Osteocyte (in vitro differentiated cells): Measurements from ENCODE around the gene RBP2. TPM values are rescaled to one million over a fixed set of nuclear protein-coding genes. Genes with fewer than 3 reads are reported as not detected.

Experiments
- DNase-seq: peaks from one replicate; pipeline ENCODE4 v3.0.0; 2021; ENCODE audit warnings: mixed read lengths; ENCODE audit not compliant: unreplicated experiment; ENCODE audit errors: extremely low spot score
- H3K27ac Mint-ChIP-seq: one replicate; pipeline ENCODE4 v1.8.0; 2021; ENCODE audit warnings: mild to moderate bottlenecking, mixed read lengths; ENCODE audit not compliant: unreplicated experiment
- H3K27me3 Mint-ChIP-seq: one replicate; pipeline ENCODE4 v1.8.0; 2021; ENCODE audit warnings: mixed read lengths; ENCODE audit not compliant: unreplicated experiment
- H3K36me3 Mint-ChIP-seq: one replicate; pipeline ENCODE4 v1.8.0; 2021; ENCODE audit warnings: mixed read lengths; ENCODE audit not compliant: unreplicated experiment
- H3K4me1 Mint-ChIP-seq: one replicate; pipeline ENCODE4 v1.8.0; 2021; ENCODE audit warnings: mixed read lengths; ENCODE audit not compliant: unreplicated experiment
- H3K4me3 Mint-ChIP-seq: one replicate; pipeline ENCODE4 v1.8.0; 2021; ENCODE audit warnings: mild to moderate bottlenecking, moderate library complexity, mixed read lengths; ENCODE audit not compliant: unreplicated experiment
- H3K9me3 Mint-ChIP-seq: one replicate; pipeline ENCODE4 v1.8.0; 2021; ENCODE audit warnings: mixed read lengths; ENCODE audit not compliant: unreplicated experiment
- CTCF ChIP-seq: fragments of 200-600 bp; sonication (generic); IDR thresholded peaks from 2 replicates; pipeline ENCODE4 v1.5.0; 2021; ENCODE audit warnings: antibody characterized with exemption, mild to moderate bottlenecking, moderate library complexity
- total RNA-seq: library from RNA; stranded (reverse); gene quantifications from 2 replicates; pipeline ENCODE4 v1.2.1, GENCODE V29; 2021

Gene RBP2
- total RNA-seq, 1 donor from 2014 or later, result not detected

- TF ChIP-seq CTCF, result no peak
- Mint-ChIP-seq H3K4me3 (no peak overlapping the region), H3K36me3 (peaks cover 8% of the 10 kb centered on the region), H3K27me3 (no peaks in the 10 kb centered on the region), H3K4me1 (peaks cover 9% of the 10 kb centered on the region), H3K27ac (no peak overlapping the region), H3K9me3 (no peaks in the 10 kb centered on the region)
- DNase-seq, result no peak
Observed at GRCh38 chr3:139441656-139442055, 34.7 kb downstream of the RBP2 start.

GRCh38 chr3:139440639-139441556 is 35.4 kb downstream of the RBP2 start:
- Mint-ChIP-seq H3K4me3 (no peak overlapping the region), H3K9me3 (no peaks in the 10 kb centered on the region), H3K27ac (no peak overlapping the region), H3K36me3 (peaks cover 7% of the 10 kb centered on the region), H3K4me1 (peaks cover 9% of the 10 kb centered on the region), H3K27me3 (no peaks in the 10 kb centered on the region)
- TF ChIP-seq CTCF, result no peak
- no peak for DNase-seq

GRCh38 chr3:139439278-139439677 is 37.0 kb downstream of the RBP2 start:
- no peak overlapping the region for H3K27ac Mint-ChIP-seq
- no peaks in the 10 kb centered on the region for H3K27me3 Mint-ChIP-seq
- no peak overlapping the region for H3K4me3 Mint-ChIP-seq
- H3K9me3 Mint-ChIP-seq, result no peaks in the 10 kb centered on the region
- peaks cover 2% of the 10 kb centered on the region for H3K36me3 Mint-ChIP-seq
- H3K4me1 Mint-ChIP-seq, result peaks cover 9% of the 10 kb centered on the region
- DNase-seq, result no peak
- TF ChIP-seq CTCF, result no peak

GRCh38 chr3:139434764-139435307 is 41.5 kb downstream of the RBP2 start:
- Mint-ChIP-seq H3K36me3 (peaks cover 11% of the 10 kb centered on the region), H3K4me3 (no peak overlapping the region), H3K27ac (no peak overlapping the region), H3K4me1 (peaks cover 3% of the 10 kb centered on the region), H3K9me3 (peaks cover 3% of the 10 kb centered on the region), H3K27me3 (no peaks in the 10 kb centered on the region)
- no peak for DNase-seq
- no peak for TF ChIP-seq CTCF

GRCh38 chr3:139434228-139434627 is 42.1 kb downstream of the RBP2 start:
- H3K36me3 Mint-ChIP-seq, result peaks cover 11% of the 10 kb centered on the region
- no peak for DNase-seq
- peaks cover 3% of the 10 kb centered on the region for H3K9me3 Mint-ChIP-seq
- peaks cover 3% of the 10 kb centered on the region for H3K4me1 Mint-ChIP-seq
- no peaks in the 10 kb centered on the region for H3K27me3 Mint-ChIP-seq
- no peak for TF ChIP-seq CTCF
- H3K4me3 Mint-ChIP-seq, result no peak overlapping the region
- no peak overlapping the region for H3K27ac Mint-ChIP-seq
